MCF 10A (cell line): Measurements from ENCODE around the gene IL32. TPM values are rescaled to one million over a fixed set of nuclear protein-coding genes. Genes with fewer than 3 reads are reported as not detected.
A peak's percentile ranks its signal among the peaks of the same experiment; 100 is the strongest.
"Not testable (repeated sequence)": the region's sequence is repeated elsewhere in the genome, so short reads cannot be mapped to it uniquely, and the experiment has no call there.

ENCODE experiments used
- BruUV-seq: library from RNA; stranded (reverse); fragments of 400-500 nt; replicated peaks from 2 replicates; lab custom pipeline; 2021; lab: Mats Ljungman, UMichigan
- CTCF ChIA-PET: fragments of 300-600 bp; sonication (Branson Sonifier 250); formaldehyde crosslinking; extraction: SDS; loops from one replicate; lab custom pipeline; 2021; ENCODE audit warnings: antibody characterized with exemption, inconsistent platforms; lab: Yijun Ruan, JAX
- POLR2A ChIA-PET: fragments of 300-600, 350-650 bp; sonication (Branson Sonifier 250); formaldehyde crosslinking; extraction: SDS; loops from one replicate; lab custom pipeline; 2020; ENCODE audit warnings: antibody characterized with exemption, inconsistent platforms; lab: Yijun Ruan, JAX
- DNase-seq: peaks from one replicate; pipeline ENCODE4 v3.0.0-alpha.2; 2018; ENCODE audit not compliant: unreplicated experiment
- H3K27ac Mint-ChIP-seq: one replicate; pipeline ENCODE4 v1.8.0; 2022; ENCODE audit warnings: mild to moderate bottlenecking, low read depth, mixed read lengths; ENCODE audit not compliant: unreplicated experiment
- H3K27me3 Mint-ChIP-seq: one replicate; pipeline ENCODE4 v1.8.0; 2022; ENCODE audit warnings: mixed read lengths; ENCODE audit not compliant: insufficient read depth, unreplicated experiment
- H3K36me3 Mint-ChIP-seq: one replicate; pipeline ENCODE4 v1.8.0; 2022; ENCODE audit warnings: mild to moderate bottlenecking, moderate library complexity, mixed read lengths; ENCODE audit not compliant: insufficient read depth, unreplicated experiment
- H3K4me1 Mint-ChIP-seq: one replicate; pipeline ENCODE4 v1.8.0; 2022; ENCODE audit warnings: mixed read lengths; ENCODE audit not compliant: insufficient read depth, unreplicated experiment
- H3K4me3 Mint-ChIP-seq: one replicate; pipeline ENCODE4 v1.8.0; 2022; ENCODE audit warnings: mild to moderate bottlenecking, moderate library complexity, mixed read lengths; ENCODE audit not compliant: unreplicated experiment
- H3K9me3 Mint-ChIP-seq: one replicate; pipeline ENCODE4 v1.8.0; 2022; ENCODE audit warnings: mixed read lengths; ENCODE audit not compliant: unreplicated experiment
- CTCF ChIP-seq: fragments of 200-600 bp; IDR thresholded peaks from one replicate; pipeline ENCODE4 v1.8.0; 2022; ENCODE audit warnings: antibody characterized with exemption, mild to moderate bottlenecking; ENCODE audit not compliant: unreplicated experiment
- intact Hi-C: fragments of 100-400 bp; cut with micrococcal nuclease; formaldehyde crosslinking; loops from 2 replicates; pipeline ENCODE4 v1.14.1; 2022
- total RNA-seq: library from RNA; stranded (reverse); gene quantifications from 2 replicates; pipeline ENCODE4 v1.2.3, GENCODE V29; 2022

The IL32 gene
- total RNA-seq, 1 experiment from 2014 or later: 29.8 TPM

- CTCF ChIA-PET: no interaction called here
- POLR2A ChIA-PET: interaction anchor here (0.6 to 1.3 kb wide), 2 partner anchors 69 to 97 kb away, joined by 3 to 5 read pairs; partner anchors contain the start of gene ZNF213
Observed at GRCh38 chr16:3065742-3066439, 451 bp downstream of the IL32 start.

DNA sequence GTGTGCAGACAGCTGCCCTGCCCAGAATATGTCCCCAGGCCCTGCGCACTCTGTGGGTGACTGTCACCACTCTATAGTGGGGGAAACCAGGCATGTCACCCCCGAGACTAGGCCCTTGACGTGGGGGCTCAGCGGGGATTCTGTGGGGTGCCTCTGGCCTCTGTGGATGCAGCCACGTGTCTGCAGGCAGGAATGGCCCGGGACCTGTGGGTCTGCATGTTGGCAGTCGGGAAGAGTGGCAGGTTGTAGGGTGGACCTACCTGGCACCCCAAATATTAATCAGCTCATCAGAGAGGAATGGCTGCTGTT, 954 bp downstream of the IL32 start:
- no peaks in the 10 kb centered on the region for H3K36me3 Mint-ChIP-seq
- no peak overlapping the region for H3K27ac Mint-ChIP-seq
- no TSS peak for BruUV-seq
- H3K4me1 Mint-ChIP-seq: peaks cover 11% of the 10 kb centered on the region
- CTCF ChIA-PET: interaction anchor here (0.9 to 1.0 kb wide), 2 partner anchors 35 to 63 kb away, joined by 3 to 5 read pairs; no protein-coding TSS in a partner anchor
- no peaks in the 10 kb centered on the region for H3K9me3 Mint-ChIP-seq
- no peak for DNase-seq
- intact Hi-C loops: no loop called here
- H3K4me3 Mint-ChIP-seq: no peak overlapping the region
- POLR2A ChIA-PET: no interaction called here
- no peak for TF ChIP-seq CTCF
- no peaks in the 10 kb centered on the region for H3K27me3 Mint-ChIP-seq

More at GRCh38 chr16:3065742-3066439, 451 bp downstream of the IL32 start:
- H3K4me1 Mint-ChIP-seq: peaks cover 11% of the 10 kb centered on the region
- TF ChIP-seq CTCF: no peak
- intact Hi-C loops: no loop called here
- no TSS peak for BruUV-seq
- H3K27me3 Mint-ChIP-seq: no peaks in the 10 kb centered on the region
- H3K9me3 Mint-ChIP-seq: no peaks in the 10 kb centered on the region
- peak overlapping the region; percentile 93 for H3K27ac Mint-ChIP-seq
- H3K4me3 Mint-ChIP-seq: peak overlapping the region; percentile 64
- DNase-seq: no peak
- H3K36me3 Mint-ChIP-seq: no peaks in the 10 kb centered on the region

GRCh38 chr16:3068487-3068886, 3.0 kb downstream of the IL32 start:
- Mint-ChIP-seq H3K4me1 (peaks cover 11% of the 10 kb centered on the region), H3K36me3 (no peaks in the 10 kb centered on the region), H3K4me3 (no peak overlapping the region), H3K27ac (no peak overlapping the region), H3K27me3 (peaks cover 7% of the 10 kb centered on the region), H3K9me3 (no peaks in the 10 kb centered on the region)
- ChIA-PET CTCF (interaction anchor here (1.3 kb wide), 1 partner anchor 10 kb away, joined by 4 read pairs; no protein-coding TSS in a partner anchor), POLR2A (no interaction called here)
- intact Hi-C loops: no loop called here
- DNase-seq: no peak
- BruUV-seq: no TSS peak
- TF ChIP-seq CTCF: no peak

GRCh38 chr16:3069146-3069545, 3.7 kb downstream of the IL32 start:
- intact Hi-C loops, H3K4me3 Mint-ChIP-seq, H3K27ac Mint-ChIP-seq, POLR2A ChIA-PET, H3K36me3 Mint-ChIP-seq, BruUV-seq, DNase-seq, H3K9me3 Mint-ChIP-seq: not testable (repeated sequence)
- H3K27me3 Mint-ChIP-seq: peaks cover 14% of the 10 kb centered on the region
- CTCF ChIA-PET: interaction anchor here (1.3 kb wide), 1 partner anchor 11 kb away, joined by 4 read pairs; no protein-coding TSS in a partner anchor
- peaks cover 11% of the 10 kb centered on the region for H3K4me1 Mint-ChIP-seq
